ENCODE data around the gene MCCC1.
"Not testable (repeated sequence)": the region's sequence is repeated elsewhere in the genome, so short reads cannot be mapped to it uniquely, and the experiment has no call there.

MCCC1 gene

DNA sequence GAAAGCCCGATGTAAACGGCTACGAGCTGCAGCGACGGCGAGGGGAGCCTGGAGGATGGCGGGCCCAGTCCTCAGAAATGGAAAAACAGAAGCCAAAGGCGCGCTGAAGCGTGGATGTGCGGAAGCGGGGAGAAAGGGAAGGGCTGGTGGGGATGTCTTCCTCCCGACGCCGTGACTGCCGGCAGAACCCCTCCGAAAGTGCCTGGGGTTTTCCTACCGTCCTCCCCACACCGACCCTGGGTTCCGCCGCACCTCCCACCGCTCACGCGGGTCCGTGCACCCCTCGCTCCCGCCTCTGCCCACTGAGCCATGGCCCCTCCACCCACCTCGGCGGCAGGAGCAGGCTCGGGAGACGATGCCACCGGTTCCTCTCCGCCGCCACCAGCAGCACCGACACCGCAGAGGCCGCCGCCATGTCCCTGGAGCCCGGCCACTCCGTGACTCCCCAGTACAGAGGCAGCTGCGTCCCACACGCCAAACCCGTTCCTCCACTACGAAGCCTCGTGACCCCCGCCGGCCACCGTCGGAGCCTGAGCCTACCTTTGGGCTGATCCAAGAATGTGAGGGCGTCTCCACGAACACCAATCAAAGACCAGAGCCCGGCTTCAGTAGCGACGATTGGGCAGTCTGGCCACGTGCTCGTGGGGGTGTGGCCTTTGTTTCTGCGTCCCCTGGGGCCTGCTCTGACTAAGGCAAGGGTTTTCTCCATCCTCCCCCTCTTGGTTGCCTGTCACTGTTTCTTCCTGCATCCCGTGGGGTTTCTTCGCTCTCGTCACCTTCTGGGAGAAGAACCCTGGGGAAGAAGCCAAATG, at the start of gene MCCC1:
Gene MCCC1, minus strand, starts transcription at position 471 of the 812 bp plus-strand sequence. Its CDS starts 56 bp downstream, at position 415.
- DNase-seq = peak; percentile 96

- DNase-seq = no peak
Observed at GRCh38 chr3:183148056-183148455, 48.8 kb upstream of the MCCC1 start.

GRCh38 chr3:183144363-183144762, 45.1 kb upstream of the MCCC1 start:
- no peak for DNase-seq

DNA sequence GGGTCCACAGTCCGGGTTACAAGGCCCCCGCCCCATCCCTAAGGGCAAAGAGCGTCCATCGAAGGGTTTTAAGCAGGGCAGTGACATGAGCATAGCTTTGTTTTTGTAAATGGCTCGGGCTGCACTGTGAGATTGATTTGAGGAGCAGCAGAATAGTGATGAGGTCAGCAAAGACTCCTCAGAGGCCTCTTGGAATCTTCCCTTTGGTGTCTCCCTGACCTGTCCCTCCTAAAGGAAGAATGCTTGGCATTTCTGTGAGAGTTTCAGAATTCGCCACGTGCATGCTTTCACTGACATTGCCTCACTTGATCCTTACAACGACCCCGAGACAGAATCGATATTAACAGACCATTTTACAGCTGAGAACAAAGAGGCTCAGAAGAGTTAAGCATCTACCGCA, 42.9 kb upstream of the MCCC1 start:
- no peak for DNase-seq

GRCh38 chr3:183134844-183135243, 35.5 kb upstream of the MCCC1 start:
- no peak for DNase-seq

DNA sequence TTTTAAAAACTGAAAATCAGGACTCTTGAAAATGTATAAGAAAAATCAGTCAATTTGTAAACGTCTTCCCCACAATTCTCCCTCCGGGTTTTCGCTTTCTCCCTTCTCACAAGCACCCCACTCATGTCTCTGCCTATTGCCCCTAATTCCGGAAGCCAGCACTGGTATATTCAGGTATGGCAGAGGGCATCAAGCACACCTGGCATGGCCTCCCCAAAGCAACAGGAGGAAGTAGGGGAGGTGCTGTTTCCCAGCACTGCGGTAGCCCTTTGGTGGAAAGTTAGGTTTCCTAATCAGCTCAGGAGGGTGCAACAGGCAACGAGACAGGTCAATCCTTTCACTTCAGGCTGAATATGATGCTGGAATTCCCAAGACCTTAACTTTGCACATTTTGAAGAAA, 33.1 kb upstream of the MCCC1 start:
- no peak for DNase-seq

- no peak for DNase-seq
Observed at GRCh38 chr3:183131735-183132134, 32.4 kb upstream of the MCCC1 start.

- no peak for DNase-seq
Observed at GRCh38 chr3:183131186-183131725, 32.0 kb upstream of the MCCC1 start.

DNA sequence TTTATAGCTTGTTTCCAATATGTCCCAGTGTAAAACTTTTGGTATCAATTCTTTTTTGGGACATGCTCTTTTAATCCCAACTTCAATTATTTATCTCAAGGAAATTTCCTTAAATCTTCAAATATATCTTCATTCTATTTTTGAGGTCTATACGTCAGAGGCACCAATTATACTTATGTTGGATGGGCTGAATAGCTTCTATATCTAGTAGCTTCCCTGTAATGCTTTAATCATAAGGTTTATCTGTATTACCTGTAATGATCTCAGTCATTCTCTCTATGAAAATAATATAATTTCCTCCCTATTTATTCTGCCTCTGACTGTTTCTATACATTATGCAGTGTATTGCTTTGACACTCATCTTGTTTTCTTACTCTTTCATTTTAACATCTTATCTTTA, 29.9 kb upstream of the MCCC1 start:
- DNase-seq = no peak

- DNase-seq = no peak
Observed at GRCh38 chr3:183128709-183129108, 29.4 kb upstream of the MCCC1 start.

DNA sequence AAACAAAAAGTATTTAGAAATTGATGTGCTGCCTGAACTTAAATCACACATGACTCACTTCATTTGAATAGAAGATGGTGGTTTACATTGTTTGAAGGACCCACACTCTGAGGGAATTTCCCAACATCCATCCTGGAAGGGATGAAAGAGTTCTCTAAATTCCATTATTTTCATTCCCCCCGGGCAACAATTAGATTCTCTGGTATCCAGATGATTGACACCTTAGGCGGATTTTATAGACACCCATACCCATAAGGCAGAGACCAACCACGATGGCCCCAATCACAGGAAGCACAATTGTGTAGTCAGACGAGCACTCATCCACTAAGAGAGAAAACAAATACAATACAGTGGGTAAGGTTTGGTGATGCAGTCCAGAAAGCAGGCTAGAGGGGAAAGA, 24.6 kb upstream of the MCCC1 start:
- DNase-seq = no peak

DNA sequence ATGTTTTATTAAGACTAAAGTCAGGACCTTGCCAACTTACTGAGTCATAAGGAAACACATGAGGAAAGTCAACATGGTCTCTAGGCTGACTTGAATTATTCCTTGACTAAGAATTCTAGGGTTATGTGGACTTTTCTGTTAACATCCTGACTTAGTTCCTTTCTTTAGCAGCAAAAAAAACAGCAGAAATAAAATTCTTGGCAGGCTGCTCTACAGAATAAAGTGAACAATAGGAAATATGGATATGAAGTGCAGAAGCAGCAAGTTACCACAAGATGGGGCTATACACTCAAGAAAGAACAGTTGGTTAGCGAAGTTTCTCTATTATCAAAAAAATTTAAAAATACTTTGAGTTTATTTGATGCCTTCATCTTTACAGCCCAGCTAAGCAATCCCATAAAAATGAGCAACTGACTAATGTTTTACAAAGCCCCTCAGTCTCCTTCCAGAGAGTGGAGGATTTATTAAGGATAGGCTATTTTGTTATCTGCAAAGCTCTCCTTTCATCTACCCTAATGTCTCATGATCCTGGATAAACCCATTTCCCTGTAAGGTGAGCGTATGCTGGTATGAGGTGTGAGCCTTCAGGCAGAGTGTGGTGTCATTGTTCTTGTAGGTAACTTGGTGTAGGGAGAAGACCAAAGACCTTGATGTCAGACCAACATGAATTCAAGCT, 23.1 kb upstream of the MCCC1 start:
- no peak for DNase-seq

DNA sequence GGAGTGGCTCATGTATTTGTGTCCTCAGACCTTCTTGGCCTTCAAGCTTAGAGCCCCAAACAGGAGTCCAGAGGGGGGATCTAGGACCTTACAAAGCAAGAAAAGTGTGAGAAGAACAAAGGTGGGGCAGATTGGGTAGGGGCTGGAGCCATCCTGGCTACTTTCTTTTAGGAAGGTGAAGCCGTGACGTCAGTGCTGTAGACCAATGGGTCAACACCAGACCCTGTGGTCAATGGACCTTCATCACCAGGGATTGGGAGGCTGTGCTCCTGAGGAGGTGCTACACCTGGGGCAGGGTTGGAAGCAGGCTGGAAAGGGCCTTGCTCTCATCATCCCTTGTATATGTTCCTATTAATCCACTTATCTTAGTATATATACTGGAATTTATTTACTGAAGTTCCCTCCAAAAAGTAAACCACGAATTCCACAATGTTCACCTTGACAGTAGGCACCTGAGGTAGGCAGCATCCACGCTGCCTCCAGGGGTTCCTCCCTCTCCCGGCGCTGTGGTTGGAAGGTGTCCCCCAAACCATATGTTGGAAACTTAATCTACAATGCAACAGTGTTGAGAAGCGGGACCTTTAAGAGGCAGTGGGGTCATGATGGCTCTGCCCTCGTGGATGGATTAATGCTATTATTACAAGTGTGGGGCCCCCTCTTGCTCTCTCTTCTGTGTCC, 21.4 kb upstream of the MCCC1 start:
- no peak for DNase-seq

DNA sequence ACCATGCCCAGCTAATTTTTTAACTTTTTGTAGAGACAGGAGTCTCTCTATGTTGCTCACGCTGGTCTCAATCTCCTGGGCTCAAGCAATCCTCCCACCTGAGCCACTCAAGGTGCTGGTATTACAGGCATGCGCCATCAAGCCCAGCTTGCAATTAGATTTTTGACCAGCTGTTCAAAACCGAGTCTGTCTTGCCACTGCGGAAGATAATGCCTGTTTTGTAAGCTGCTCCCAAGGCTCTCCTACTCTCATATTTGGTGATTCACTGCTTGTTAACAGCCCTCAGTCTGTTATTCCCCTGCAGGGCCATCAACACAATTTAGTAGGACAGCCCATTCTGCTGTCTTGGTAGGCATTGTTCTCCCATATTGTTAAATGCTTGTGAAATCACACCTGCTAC, 17.8 kb upstream of the MCCC1 start:
- no peak for DNase-seq

GRCh38 chr3:183116025-183116614, 16.8 kb upstream of the MCCC1 start:
- peak; percentile 86 for DNase-seq

DNA sequence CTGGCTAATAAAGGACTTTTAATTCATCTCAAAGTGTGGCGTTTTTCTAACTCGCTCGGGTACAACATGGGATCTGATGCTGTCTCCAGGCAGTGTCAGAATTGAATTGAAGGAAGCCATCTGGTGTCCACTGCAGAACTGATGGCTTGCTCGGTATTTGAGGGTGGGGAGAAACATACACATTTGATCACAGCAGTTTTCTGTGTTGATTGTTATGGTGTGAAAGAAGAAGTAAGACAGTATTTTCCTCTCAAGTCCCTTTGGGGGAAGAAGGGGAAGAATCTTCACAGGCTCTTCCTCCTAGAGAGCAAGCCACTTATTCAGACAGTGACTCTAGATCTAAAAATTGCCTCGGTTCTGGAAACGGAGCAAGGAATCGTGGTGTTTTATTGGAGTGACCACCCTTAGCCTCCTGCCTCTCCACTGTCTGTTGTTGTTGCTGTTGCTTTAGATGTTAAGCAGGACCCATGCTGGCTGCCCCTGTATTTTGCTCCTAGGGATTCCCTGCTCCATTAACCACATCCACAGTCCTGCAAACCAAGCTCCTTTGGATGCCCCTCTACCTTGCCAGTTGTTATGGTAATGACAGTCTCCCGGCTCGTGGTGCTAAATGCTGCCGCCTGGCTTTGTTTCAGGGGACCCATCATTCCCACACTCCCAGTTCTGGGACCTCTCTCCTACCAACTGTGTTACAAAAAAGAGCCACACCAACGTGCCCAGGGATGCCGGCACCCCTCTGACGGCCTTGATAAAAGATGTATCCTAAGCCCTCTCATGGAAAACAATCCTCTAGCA, 15.3 kb upstream of the MCCC1 start:
- no peak for DNase-seq

- DNase-seq = not testable (repeated sequence)
Observed at GRCh38 chr3:183109847-183110246, 10.6 kb upstream of the MCCC1 start.

GRCh38 chr3:183108470-183108869, 9.2 kb upstream of the MCCC1 start:
- DNase-seq = no peak

DNA sequence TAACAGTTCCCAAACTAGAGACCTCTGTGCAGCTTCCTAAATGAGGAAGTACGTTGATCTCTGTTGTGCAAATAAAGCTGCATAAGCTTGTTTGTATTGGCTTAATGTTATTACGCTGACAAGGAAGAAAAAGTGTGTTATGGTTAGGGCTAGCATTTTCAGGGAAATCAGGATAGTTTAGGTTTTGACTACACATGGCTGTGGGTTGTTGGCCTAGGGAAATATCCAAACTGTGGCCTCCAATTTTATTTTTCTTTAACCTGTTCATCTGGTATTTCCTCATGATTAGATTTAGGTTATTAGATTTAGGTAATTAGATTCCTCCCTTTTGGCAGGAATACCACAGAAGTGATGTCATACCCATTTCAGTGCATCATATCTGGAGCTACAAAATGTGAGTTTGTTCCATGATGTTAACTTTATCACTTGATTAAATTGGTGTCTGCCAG, 8.7 kb upstream of the MCCC1 start:
- DNase-seq = no peak

DNA sequence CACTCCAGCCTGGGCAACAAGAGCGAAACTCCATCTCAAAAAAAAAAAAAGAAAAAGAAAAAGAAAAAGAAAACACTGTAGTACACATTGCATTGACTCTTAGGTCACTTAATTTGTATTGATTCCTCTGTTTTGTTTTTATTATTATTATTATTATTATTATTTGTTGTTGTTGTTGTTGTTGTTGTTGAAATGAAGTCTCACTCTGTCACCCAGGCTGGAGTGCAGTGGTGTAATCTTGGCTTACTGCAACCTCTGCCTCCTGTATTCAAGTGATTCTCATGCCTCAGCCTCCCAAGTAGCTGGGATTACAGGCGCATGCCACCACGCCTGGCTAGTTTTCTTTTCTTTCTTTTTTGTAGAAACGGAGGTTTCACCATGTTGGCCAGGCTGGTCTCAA, 8.1 kb upstream of the MCCC1 start:
- not testable (repeated sequence) for DNase-seq

DNA sequence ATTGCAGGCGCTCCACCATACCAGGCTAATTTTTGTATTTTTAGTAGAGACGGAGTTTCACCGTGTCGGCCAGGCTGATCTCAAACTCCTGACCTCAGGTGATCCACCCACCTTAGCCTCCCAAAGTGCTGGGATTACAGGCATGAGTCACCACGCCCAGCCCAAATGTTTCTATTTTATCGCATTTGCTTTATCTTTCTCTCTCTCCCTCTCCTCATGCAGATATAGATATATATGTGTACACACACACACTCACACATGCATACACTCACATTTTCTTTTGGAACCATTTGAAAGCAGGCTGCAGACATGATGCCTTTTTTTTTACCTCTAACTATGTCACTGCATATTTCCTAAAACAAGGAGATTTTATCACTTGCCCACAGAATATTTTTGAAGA, 7.3 kb upstream of the MCCC1 start:
- DNase-seq = no peak

- not testable (repeated sequence) for DNase-seq
Observed at GRCh38 chr3:183103950-183104349, 4.7 kb upstream of the MCCC1 start.

Data from CD4-positive, alpha-beta T cell treated with Interferon gamma for 1 hour (primary cell).